Measurements from ENCODE around the gene B3GALT5.

GRCh38 chr21:39602076-39602689 is 10.6 kb upstream of the B3GALT5 start:
- no peak for TF ChIP-seq CTCF (optimal IDR thresholded peaks at IDR 0.05 in 1 of 3, IDR thresholded peaks at IDR 0.05 in 1 of 3, conservative IDR thresholded peaks at IDR 0.05 in 1 of 3; ENCODE audit: extremely low read depth in 1 of 3, insufficient read depth in 2 of 3, low read length in 3 of 3)
- TF ChIP-seq EZH2 (IDR thresholded peaks at IDR 0.05; ENCODE audit: low read length): no peak
